ENCODE results near the gene ELOVL4.

The ELOVL4 gene

GRCh38 chr6:79947191-79948186 is at the start of gene ELOVL4:
TSS of gene ELOVL4 (minus strand) at chr6:79947553. CDS start at chr6:79947279, 274 bp downstream.
- DNase-seq: peak; percentile 32

DNA sequence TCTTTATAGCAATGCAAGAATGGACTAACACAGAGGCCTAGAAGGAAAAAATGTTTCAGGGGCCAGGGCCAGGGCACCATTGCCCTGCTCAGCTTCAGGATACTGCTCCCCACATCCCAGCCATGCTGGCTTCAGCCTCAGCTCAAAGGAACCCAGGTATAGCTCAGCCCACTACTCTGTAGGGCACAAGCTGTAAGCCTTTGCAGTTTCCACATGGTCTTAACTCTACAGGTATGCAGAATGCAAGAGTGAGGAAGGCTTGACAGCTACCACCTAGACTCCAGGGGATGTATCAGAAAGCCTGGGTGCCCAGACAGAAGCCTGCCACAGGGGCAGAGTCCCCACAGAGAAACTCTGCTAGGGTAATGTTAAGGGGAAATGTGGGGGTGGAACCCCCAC is 46.6 kb upstream of the ELOVL4 start:
- no peak for DNase-seq

- no peak for DNase-seq
Measured at GRCh38 chr6:79993012-79993910, 45.9 kb upstream of the ELOVL4 start.

DNA sequence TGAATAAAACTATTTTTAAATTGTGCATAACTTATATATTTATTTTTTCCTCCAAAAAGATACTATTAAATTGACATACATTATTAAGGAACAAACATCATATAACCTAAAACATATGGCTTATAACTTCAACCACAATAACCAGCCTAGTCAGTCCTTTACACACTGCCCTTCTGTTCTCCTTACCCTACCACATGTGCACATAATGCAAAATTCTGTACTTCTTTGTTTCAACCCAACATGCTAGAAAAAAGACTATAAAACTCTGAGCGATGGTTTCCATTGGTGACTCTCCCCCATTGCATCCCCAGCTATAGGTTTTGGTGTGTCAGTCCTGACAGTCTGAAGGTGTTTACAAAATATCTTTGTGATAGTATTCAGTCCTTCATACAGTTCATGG is 42.3 kb upstream of the ELOVL4 start:
- no peak for DNase-seq

- no peak for DNase-seq
Measured at GRCh38 chr6:79985128-79985527, 37.8 kb upstream of the ELOVL4 start.

- no peak for DNase-seq
Measured at GRCh38 chr6:79984261-79984660, 36.9 kb upstream of the ELOVL4 start.

GRCh38 chr6:79981652-79982051 is 34.3 kb upstream of the ELOVL4 start:
- no peak for DNase-seq

GRCh38 chr6:79971193-79971592 is 23.8 kb upstream of the ELOVL4 start:
- no peak for DNase-seq

DNA sequence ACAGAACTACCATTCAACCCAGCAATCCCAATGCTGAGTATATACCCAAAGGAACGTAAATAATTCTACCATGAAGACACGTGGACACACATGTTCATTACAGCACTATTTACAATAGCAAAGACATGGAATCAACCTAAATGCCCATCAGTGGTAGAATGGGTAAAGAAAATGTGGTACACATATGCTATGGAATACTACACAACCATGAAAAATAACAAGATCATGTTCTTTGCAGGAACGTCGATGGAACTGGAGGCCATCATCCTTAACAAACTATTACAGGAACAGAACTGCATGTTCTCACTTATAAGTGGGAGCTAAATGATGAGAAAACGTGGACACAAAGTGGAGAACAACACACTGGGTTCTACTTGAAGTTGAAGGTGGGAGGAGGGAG is 22.4 kb upstream of the ELOVL4 start:
- DNase-seq: no peak

GRCh38 chr6:79967178-79967577 is 19.8 kb upstream of the ELOVL4 start:
- no peak for DNase-seq

DNA sequence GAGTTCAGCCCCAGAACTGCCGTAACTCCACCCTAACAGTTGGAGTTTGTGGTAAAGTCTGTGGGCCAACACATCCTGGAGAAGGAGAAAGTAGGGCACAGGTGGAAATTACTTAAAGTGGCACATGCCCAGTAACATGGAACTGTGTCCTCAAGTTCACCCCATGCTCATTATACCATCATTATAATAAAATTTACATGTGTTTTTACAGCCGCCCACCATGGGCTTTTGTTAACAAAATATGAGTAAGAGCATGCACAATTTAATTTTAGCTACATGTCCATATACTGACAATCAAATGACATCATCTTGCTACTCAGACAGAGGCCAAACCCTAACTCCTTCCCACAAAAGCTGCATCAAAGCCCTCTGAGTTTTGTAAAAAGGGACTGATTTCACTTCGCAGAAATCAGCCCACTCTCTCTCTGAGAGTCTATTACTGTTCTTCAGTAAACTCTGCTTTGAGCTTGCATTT is 17.3 kb upstream of the ELOVL4 start:
- DNase-seq: no peak

DNA sequence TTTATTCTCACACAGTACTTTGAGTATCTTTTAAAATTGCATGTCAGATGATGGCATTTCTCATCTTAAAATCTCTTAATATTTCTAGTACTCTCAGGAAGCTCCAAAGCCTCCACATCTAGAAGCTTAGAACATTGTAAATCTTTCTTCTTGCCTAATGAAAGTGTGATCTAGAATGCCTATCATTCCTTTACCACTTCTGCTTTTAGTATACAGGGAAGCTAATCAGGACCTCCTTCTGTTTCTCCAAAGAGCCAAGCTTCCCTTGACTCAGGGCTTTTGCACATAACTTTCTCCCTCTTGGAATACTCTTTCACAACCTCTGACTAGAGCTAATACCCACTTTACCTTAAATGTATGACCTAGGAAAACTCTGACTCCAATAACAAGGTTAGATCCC is 7.5 kb upstream of the ELOVL4 start:
- DNase-seq: no peak

DNA sequence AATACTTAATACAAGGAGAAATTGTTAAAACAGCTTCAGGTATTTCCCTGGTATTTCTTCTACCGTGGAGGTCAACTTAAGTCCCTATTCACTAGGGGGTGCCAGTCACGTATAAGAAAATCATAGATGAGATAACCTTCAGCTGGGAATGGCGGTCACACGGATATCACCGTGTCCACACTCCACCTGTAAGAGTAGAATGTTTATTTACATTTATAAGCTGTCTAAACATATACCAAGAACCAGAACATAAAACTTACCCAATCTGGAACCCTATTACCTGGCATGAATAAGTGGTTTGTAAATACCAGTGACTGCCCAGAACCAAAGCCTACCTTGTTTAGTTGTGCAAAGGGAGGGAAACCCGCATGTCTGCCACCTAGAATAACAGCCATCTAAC is 1.9 kb upstream of the ELOVL4 start:
- no peak for DNase-seq

- DNase-seq: no peak
Measured at GRCh38 chr6:79946272-79947190, 822 bp downstream of the ELOVL4 start.

DNA sequence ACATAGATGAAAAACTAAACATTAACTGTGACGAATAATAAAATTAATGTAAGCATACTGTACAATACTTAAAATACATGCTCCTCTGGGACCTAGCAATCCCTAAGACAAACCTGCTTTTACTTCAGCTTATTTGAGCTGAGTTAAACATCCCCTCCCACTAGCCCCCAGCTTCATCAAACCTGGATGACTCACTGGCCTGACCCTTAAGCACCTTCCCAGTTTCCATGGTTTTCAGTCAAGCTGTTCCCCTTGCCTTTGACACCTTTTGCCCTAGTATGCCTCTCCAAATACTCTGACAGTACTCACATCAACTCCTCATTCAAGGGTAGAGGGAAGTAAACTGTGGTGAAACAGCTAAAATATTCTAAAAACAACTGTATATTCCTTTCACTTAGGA is 4.2 kb downstream of the ELOVL4 start:
- no peak for DNase-seq

DNA sequence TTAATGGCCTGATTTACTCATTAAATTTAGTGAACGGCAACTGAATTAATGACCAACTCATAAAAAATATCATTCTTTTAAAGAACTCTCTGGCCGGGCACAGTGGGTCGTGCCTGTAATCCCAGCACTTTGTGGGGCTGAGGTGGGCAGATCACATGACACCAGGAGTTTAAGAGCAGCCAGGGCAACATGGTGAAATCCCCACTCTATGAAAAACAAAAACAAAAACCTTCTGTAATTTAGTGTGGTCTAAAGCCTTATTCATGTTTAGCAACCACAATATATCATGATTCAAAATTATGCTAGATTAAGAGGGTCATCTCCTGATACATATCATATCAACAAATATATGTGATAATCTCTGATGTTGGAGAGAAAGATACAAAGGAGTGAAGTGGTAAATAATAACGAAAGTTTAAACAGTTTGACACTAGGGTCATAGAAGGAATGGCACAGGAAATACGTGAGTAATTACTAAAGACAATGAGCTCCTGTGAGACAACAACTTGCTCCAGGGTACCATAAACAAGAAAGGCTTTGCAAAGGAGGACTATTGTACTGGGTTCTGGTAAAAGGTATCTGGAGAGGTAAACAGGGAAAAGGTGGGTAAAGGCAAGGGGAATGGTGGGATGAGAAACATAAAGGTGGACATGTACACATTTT is 5.7 kb downstream of the ELOVL4 start:
- no peak for DNase-seq

- DNase-seq: no peak
Measured at GRCh38 chr6:79928478-79928998, 18.8 kb downstream of the ELOVL4 start.

GRCh38 chr6:79927758-79928157 is 19.6 kb downstream of the ELOVL4 start:
- DNase-seq: no peak

GRCh38 chr6:79923270-79923669 is 24.1 kb downstream of the ELOVL4 start:
- DNase-seq: no peak

DNA sequence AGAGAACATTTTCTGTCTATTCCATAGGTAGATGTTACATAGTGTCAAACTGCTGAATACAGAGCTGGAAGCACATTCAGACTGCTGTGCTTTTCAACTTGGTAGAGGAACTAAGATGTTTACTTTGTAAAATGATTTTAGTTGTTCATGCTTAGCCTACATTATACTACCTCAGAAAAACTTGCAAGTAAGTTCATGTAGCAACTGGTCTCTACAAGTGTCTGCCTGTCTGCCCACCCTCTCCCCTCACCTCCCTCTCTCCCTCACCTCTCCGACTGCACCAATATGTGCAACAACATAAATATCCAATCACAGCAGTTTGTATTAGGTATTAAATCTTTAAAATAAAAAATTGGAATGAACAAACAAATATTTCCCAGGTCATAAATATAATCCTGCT is 25.3 kb downstream of the ELOVL4 start:
- DNase-seq: no peak

DNA sequence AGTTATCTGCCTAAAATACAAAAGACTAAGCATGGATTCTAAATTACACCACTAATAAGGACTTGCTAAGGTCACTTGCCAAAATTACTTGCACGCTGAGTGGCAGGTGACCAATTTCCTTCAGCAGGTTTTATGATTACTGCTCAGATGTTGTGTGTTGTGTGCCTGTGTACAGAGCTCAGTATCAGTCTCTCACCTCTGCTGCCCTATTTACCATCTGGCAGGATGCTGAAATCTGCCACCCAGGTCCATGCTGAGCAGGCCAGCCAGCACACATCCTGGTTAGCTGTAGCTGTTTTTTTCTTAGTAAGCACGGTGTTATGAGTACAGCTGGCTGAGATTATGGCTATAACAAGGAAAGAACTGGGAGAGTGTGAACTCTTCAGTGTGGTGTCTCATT is 34.0 kb downstream of the ELOVL4 start:
- DNase-seq: no peak

- no peak for DNase-seq
Measured at GRCh38 chr6:79911992-79912391, 35.4 kb downstream of the ELOVL4 start.
